Measurements from ENCODE around the gene TRIP12.

DNA sequence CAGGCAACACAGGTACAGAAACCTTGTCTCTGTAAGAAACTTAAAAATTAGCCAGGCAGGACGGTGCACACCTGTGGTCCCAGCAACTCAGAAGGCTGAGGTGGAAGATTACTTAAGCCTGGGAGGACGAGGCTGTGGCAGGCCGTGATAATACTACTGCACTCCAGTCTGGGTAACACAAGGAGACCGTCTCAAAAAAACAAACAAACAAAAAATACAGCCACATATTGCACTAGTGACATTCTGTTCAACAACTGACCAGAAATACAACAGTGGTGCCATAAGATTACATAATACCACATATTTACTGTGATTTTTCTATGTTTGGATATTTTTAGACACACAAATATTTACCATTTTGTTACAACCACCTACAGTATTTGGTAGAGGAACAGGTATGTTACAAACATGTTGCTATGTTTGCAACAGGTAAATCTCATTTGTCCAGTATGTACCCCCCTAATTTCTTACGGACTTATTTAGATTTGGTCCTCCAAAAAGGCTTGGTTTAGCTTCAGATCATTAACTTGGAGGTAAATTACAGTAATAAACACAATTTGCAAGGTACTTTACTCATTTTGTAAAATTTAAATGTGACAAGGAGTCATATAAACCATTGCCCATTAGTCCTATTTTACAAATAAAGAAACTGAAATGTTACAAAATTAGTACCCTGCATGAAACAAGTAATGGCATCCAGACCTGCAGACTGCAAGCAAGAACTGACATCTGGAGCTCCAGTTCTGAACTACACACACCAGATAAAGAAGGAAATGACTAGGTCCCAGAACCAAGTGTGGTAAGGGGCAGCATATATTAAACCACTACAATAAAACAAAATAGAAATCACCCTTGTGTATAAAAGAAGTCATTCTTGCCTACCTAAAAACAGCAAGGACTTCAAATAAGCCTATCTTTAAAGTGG is 36.8 kb downstream of the TRIP12 start:
- TF ChIP-seq GATA2 (IDR thresholded peaks at IDR 0.05; ENCODE audit: low read depth, low read length) (no peak), GATA3 (IDR thresholded peaks at IDR 0.05; ENCODE audit: low read depth, low read length) (no peak)
